Urothelium cell line (cell line): ENCODE measurements around the gene JADE3.

Experiments used
- DNase-seq: peaks from one replicate; pipeline ENCODE4 v3.0.0; 2011; ENCODE audit warnings: low spot score, mixed read lengths
- FAIRE-seq: peaks from 2 replicates; lab custom pipeline; 2011; peaks lifted over from hg19 to GRCh38; lab: Jason Lieb, UNC

Gene JADE3

GRCh38 chrX:47101206-47101605, 189.0 kb downstream of the JADE3 start:
- DNase-seq (no peak), FAIRE-seq (no peak)
